ENCODE results near the gene CDK14.

- no peak for TF ChIP-seq CTCF (IDR thresholded peaks at IDR 0.05)
- TF ChIP-seq POLR2A (IDR thresholded peaks at IDR 0.05): no peak
These were observed 11.1 kb downstream of the CDK14 start for GRCh38 chr7:90607196-90607595.

All from esophagus squamous epithelium (tissue), 4 donors.